Cardiac muscle cell (in vitro differentiated cells and primary cell): ENCODE data around the gene PLPP7. TPM values are rescaled to one million over a fixed set of nuclear protein-coding genes. Genes with fewer than 3 reads are reported as not detected.
A peak's percentile ranks its signal among the peaks of the same experiment; 100 is the strongest.
"Not testable (repeated sequence)": the region's sequence is repeated elsewhere in the genome, so short reads cannot be mapped to it uniquely, and the experiment has no call there.

ENCODE experiments used
- DNase-seq, 2 donors: peaks; one replicate each; pipeline versions ENCODE4 v3.0.0 to v3.0.0-alpha.2; 2010 to 2017; ENCODE audit warnings: low read depth in 1 of 2, low spot score in 1 of 2
- H3K27ac ChIP-seq: fragments of 200-600 bp; sonication (generic); 2 replicates; pipeline ENCODE4 v1.5.1; 2016
- H3K27me3 ChIP-seq: fragments of 200-600 bp; sonication (generic); 2 replicates; pipeline ENCODE4 v1.6.0; 2016; ENCODE audit warnings: control low read depth
- H3K36me3 ChIP-seq: fragments of 200-600 bp; sonication (generic); 2 replicates; pipeline ENCODE4 v1.5.1; 2016; ENCODE audit warnings: control low read depth
- H3K4me1 ChIP-seq: fragments of 200-600 bp; sonication (generic); 2 replicates; pipeline ENCODE4 v1.8.1; 2017; ENCODE audit warnings: low read depth, mild to moderate bottlenecking, mixed run types
- H3K4me3 ChIP-seq: fragments of 200-600 bp; sonication (generic); 2 replicates; pipeline ENCODE4 v1.5.1; 2016; ENCODE audit warnings: mild to moderate bottlenecking
- H3K9me3 ChIP-seq: fragments of 200-600 bp; sonication (generic); 2 replicates; pipeline ENCODE4 v1.5.1; 2017; ENCODE audit warnings: low read depth, mild to moderate bottlenecking, control low read depth
- CTCF ChIP-seq: IDR thresholded peaks from 2 replicates; pipeline ENCODE4 v1.5.1; 2012; ENCODE audit warnings: low read depth, mild to moderate bottlenecking, low read length
- polyA plus RNA-seq: library from polyadenylated mRNA; unstranded; fragments of >200 nt; fragmentation: Nextera tagmentation; extraction: Ambion mirVana; gene quantifications from 2 replicates; pipeline ENCODE4 v1.2.1, GENCODE V29; 2016
- total RNA-seq: library from RNA; depleted of rRNA; stranded (reverse); fragments of >200 nt; gene quantifications from 2 replicates; pipeline ENCODE4 v1.2.3, GENCODE V29; 2016

Gene PLPP7
- total and polyA plus RNA-seq, 2 experiments from 2014 or later: 36.9 to 52.5 TPM

- Histone ChIP-seq H3K27ac (no peak overlapping the region), H3K4me3 (no peak overlapping the region), H3K36me3 (no peaks in the 10 kb centered on the region), H3K4me1 (no peaks in the 10 kb centered on the region), H3K27me3 (no peaks in the 10 kb centered on the region), H3K9me3 (no peaks in the 10 kb centered on the region)
- TF ChIP-seq CTCF: no peak
- no peak for DNase-seq
These were observed 57.0 kb downstream of the PLPP7 start for GRCh38 chr9:131346559-131346958.

- TF ChIP-seq CTCF: no peak
These were observed 58.0 kb downstream of the PLPP7 start for GRCh38 chr9:131347376-131348020.

GRCh38 chr9:131348631-131349521 is 59.4 kb downstream of the PLPP7 start:
- Histone ChIP-seq H3K36me3 (no peaks in the 10 kb centered on the region), H3K9me3 (no peaks in the 10 kb centered on the region), H3K27me3 (no peaks in the 10 kb centered on the region), H3K4me3 (no peak overlapping the region), H3K27ac (no peak overlapping the region), H3K4me1 (no peaks in the 10 kb centered on the region)
- peak; percentile 9 for TF ChIP-seq CTCF
- DNase-seq: no peak

More at GRCh38 chr9:131347376-131348020, 58.0 kb downstream of the PLPP7 start:
- peak in 1 of 2 donors; percentile 15 for DNase-seq
- Histone ChIP-seq H3K9me3 (no peaks in the 10 kb centered on the region), H3K4me3 (no peak overlapping the region), H3K36me3 (no peaks in the 10 kb centered on the region), H3K27me3 (no peaks in the 10 kb centered on the region), H3K4me1 (no peaks in the 10 kb centered on the region), H3K27ac (no peak overlapping the region)

GRCh38 chr9:131349522-131349880 is 60.0 kb downstream of the PLPP7 start:
- Histone ChIP-seq H3K36me3 (no peaks in the 10 kb centered on the region), H3K4me3 (no peak overlapping the region), H3K27ac (no peak overlapping the region), H3K4me1 (no peaks in the 10 kb centered on the region), H3K27me3 (no peaks in the 10 kb centered on the region), H3K9me3 (no peaks in the 10 kb centered on the region)
- TF ChIP-seq CTCF: no peak
- no peak for DNase-seq

GRCh38 chr9:131349881-131350563 is 60.5 kb downstream of the PLPP7 start:
- no peaks in the 10 kb centered on the region for H3K27me3 ChIP-seq
- TF ChIP-seq CTCF: peak; percentile 89
- H3K4me3 ChIP-seq: no peak overlapping the region
- H3K4me1 ChIP-seq: no peaks in the 10 kb centered on the region
- H3K27ac ChIP-seq: no peak overlapping the region
- DNase-seq: peak; percentile 87 to 90
- H3K36me3 ChIP-seq: no peaks in the 10 kb centered on the region
- no peaks in the 10 kb centered on the region for H3K9me3 ChIP-seq

- H3K27me3 ChIP-seq, H3K9me3 ChIP-seq, H3K36me3 ChIP-seq, H3K4me3 ChIP-seq, H3K4me1 ChIP-seq, H3K27ac ChIP-seq: not testable (repeated sequence)
- peak in 1 of 2 donors; percentile 45 for DNase-seq
These were observed 67.0 kb downstream of the PLPP7 start for GRCh38 chr9:131356479-131356878.
